ENCODE data around the gene TBC1D10A.

DNA sequence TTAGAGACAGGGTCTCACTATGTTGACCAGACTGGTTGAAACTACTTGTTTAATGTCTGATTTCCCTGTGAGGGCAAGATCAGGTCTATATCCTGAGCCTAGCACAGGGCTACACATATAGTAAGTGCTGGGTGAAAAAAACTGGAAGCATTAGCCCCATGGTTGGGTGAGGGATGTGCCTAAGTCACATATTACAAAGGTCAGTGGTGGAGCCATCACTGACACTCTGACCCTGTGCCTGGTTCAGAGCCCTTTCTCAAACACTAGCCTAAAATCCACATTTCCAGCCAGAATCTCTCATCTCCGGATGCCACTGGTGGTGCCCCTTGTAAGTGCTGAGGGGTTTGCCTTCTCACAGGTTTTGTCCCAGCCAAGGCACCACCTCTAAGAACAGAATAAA is 9.0 kb downstream of the TBC1D10A start:
- TF ChIP-seq EZH2 (IDR thresholded peaks at IDR 0.05; ENCODE audit: insufficient read depth, low read length): no peak
- TF ChIP-seq, protein P1, sequence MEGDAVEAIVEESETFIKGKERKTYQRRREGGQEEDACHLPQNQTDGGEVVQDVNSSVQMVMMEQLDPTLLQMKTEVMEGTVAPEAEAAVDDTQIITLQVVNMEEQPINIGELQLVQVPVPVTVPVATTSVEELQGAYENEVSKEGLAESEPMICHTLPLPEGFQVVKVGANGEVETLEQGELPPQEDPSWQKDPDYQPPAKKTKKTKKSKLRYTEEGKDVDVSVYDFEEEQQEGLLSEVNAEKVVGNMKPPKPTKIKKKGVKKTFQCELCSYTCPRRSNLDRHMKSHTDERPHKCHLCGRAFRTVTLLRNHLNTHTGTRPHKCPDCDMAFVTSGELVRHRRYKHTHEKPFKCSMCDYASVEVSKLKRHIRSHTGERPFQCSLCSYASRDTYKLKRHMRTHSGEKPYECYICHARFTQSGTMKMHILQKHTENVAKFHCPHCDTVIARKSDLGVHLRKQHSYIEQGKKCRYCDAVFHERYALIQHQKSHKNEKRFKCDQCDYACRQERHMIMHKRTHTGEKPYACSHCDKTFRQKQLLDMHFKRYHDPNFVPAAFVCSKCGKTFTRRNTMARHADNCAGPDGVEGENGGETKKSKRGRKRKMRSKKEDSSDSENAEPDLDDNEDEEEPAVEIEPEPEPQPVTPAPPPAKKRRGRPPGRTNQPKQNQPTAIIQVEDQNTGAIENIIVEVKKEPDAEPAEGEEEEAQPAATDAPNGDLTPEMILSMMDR (IDR thresholded peaks at IDR 0.05; ENCODE audit: insufficient read depth, low read depth, low read length): no peak

Measured in astrocyte (in vitro differentiated cells and primary cell).